Activated CD8-positive, alpha-beta memory T cell treated with anti-CD3 and anti-CD28 coated beads for 4 hours (primary cell): ENCODE results near the gene DAB1.
"Not testable (repeated sequence)": the region's sequence is repeated elsewhere in the genome, so short reads cannot be mapped to it uniquely, and the experiment has no call there.

Experiments used
- DNase-seq, 2 donors: peaks; one replicate each; pipeline ENCODE4 v3.0.0-alpha.2; 2020; ENCODE audit warnings: low read depth in 2 of 2

Gene DAB1

GRCh38 chr1:57220905-57221304, 203.0 kb downstream of the DAB1 start:
- not testable (repeated sequence) for DNase-seq

- no peak for DNase-seq
These were observed 205.3 kb downstream of the DAB1 start for GRCh38 chr1:57218487-57219079.

- no peak for DNase-seq
These were observed 206.0 kb downstream of the DAB1 start for GRCh38 chr1:57217905-57218304.

DNA sequence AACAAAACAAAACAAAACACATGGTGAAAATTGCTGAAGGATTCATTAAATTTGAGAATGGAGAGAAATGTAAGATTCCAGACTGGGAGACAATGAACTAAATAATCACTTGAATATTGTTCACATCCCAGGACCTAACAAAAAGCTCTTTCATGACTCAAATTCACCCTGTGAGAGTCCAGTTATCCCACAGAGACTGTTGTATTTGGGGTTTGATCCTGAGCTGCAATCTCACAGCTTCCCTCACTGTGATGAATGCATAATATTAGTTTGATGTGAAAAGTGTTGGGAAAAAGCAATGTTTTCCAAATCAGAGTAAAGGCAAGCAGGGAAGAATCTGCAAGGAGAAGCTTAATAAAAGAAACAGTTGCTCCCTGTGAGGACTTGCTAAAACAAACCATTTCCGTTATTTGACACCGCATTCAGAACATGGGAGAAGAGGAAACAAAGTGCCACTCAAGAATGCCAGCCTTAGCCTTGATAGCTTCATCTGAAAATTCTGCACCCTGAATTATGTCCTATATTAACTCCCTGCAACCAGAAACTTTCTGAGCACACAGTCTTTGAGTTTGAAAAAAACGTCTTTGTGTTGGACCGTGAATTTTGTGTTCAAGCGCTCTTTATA, 208.8 kb downstream of the DAB1 start:
- no peak for DNase-seq

- no peak for DNase-seq
These were observed 213.0 kb downstream of the DAB1 start for GRCh38 chr1:57210881-57211280.

- DNase-seq = no peak
These were observed 214.4 kb downstream of the DAB1 start for GRCh38 chr1:57209495-57209894.

GRCh38 chr1:57208741-57209302, 215.0 kb downstream of the DAB1 start:
- no peak for DNase-seq

DNA sequence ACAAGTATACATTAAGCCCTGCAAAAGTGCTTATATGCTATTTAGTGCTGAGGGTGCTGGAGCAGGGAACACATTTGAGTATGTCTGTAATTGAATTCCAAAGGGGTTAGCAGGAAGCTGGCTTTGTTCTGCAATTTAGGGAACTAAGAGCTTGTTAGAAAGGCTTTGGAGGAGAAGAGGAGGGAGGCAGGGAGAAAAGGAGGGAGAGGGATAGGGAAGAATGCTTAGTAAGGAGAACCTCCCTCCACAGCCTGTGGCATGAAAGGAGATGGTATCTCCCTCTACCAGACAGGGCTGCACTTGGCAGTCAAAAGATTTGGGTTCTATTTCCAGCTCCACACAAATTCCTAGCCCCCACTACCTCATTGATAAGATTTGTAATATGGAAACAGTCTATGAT, 217.8 kb downstream of the DAB1 start:
- DNase-seq = no peak

DNA sequence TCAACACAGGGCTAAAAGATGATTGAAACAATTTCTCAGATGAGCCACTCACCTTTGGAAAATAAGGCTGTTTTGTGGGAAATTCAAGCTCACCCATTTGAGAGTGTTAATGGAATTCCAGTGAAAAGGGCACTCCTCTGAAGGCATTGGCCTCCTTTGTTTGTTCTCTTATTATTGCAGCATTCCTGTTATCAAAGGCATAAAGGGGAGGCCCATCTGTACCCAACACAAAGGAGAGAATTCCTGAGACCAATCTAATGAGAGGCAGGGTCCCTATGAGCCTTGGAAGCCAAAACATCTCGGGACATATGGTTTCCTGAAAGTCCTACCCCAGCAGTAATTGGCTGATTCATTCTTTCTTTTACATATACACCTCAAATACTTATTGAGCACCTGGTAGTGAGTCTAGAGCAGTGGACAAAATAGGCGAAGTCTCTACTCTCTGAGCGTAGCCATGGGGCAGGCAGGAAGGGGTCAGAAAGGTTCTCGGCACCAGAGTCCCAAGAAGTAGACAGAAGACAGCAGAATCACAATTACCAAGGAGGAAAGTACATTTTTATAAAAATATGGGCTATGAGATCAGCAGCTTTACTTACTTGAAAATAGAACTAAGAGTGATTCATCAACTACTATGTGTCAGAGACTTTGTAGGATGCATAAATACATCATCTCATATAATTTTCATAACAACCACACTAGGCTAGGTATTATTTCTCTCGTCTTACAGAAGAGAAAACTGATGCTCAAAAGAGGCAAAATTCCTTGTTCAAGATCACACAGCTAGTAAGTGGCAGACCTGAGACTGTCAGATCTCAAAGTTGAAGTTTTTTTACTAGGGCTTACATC, 218.7 kb downstream of the DAB1 start:
- no peak for DNase-seq

DNA sequence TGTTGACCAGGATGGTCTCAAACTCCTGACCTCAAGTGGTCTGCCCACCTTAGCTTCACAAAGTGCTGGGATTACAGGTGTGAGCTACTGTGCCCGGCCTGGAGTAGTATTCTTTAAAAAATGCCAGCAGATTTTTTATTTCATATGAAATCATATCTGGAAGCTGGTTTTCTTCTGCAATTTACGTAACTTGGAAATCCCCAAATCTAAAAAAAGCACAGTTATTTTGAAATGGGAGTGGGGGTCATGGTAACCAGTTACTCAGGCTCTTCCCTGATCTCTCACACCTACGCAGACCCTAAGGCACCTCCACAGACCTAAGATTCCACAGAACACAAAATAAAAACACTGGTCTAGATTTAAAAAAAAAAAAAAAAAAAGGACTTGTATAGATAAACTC, 219.8 kb downstream of the DAB1 start:
- no peak for DNase-seq

GRCh38 chr1:57202241-57202640, 221.6 kb downstream of the DAB1 start:
- DNase-seq = no peak

DNA sequence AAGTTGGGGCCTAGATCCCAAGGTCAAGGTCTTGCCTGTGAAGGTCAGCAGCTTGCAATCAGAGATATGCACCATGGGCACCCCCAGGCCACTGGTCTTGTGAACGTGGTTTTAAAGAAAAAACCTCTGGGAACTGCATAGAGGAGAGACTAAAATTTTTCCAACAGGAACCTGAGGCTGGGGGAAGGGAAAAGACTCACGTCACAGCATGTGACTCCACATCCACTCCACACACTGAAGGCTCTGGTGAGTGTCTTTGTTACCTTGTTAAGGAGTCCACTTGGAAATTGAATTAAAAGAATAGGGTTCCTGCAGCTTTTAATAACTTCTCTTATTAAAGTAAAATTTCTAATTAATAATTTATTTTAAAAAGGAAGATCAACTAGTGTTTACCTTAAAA, 224.9 kb downstream of the DAB1 start:
- no peak for DNase-seq

GRCh38 chr1:57195436-57195941, 228.4 kb downstream of the DAB1 start:
- DNase-seq = no peak

GRCh38 chr1:57192222-57192621, 231.6 kb downstream of the DAB1 start:
- no peak for DNase-seq

GRCh38 chr1:57190898-57191297, 233.0 kb downstream of the DAB1 start:
- no peak for DNase-seq

- DNase-seq = no peak
These were observed 235.7 kb downstream of the DAB1 start for GRCh38 chr1:57188168-57188567.

GRCh38 chr1:57186455-57186854, 237.4 kb downstream of the DAB1 start:
- no peak for DNase-seq

GRCh38 chr1:57179001-57179400, 244.9 kb downstream of the DAB1 start:
- DNase-seq = no peak

GRCh38 chr1:57175506-57175905, 248.4 kb downstream of the DAB1 start:
- no peak for DNase-seq

DNA sequence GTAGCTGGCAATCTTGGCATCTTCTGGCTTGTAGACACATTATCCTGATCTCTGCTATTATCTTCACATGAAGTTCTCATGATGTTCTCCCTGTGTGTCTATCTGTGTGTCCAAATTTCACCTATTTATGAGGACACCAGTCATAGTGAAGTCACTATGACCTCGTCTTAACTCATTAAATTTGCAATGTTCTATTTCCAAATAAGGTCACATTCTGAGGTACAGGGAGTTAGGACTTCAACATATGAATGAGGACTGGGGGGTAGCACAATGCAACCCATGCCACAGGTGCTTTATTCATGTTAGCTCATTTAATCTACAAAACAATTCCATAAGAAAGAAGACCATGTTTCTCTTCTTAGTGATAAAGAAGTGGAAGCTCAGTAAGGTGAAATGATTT, 251.8 kb downstream of the DAB1 start:
- no peak for DNase-seq

GRCh38 chr1:57167997-57168396, 255.9 kb downstream of the DAB1 start:
- DNase-seq = no peak

- DNase-seq = no peak
These were observed 258.3 kb downstream of the DAB1 start for GRCh38 chr1:57165546-57165945.

- no peak for DNase-seq
These were observed 259.3 kb downstream of the DAB1 start for GRCh38 chr1:57164584-57164983.
